HG03457 (cell line): ENCODE results near the gene ABAT.

Source experiments
- ATAC-seq: cut with Tn5 transposase; IDR thresholded peaks from one replicate; pipeline ENCODE4 v1.9.1; 2021; ENCODE audit warnings: moderate number of reproducible peaks; ENCODE audit not compliant: unreplicated experiment

Gene ABAT

GRCh38 chr16:8674413-8675022, at the start of gene ABAT:
TSS of gene ABAT (plus strand) at chr16:8674617. CDS start at chr16:8735740, 61,123 bp downstream.
- peak; percentile 100 for ATAC-seq

- no peak for ATAC-seq
Observed at GRCh38 chr16:8625491-8626087, 48.8 kb upstream of the ABAT start.

DNA sequence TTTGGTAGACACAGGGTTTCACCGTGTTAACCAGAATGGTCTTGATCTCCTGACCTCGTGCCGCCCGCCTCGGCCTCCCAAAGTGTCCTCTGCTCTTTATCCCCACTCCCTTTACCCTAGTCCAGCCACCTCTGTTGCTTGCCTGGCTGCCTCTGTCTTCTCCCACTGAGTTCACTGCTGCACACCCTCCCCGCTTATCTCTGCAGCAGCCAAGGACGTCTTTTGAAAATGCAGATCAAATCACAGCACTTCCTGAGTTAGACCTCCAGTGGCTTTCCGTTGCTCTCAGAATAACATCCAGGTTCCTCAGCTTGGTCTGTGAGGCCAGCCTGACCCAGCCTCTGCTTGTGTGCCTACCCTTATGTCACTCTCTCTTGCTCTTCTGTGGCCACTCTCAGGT, 47.5 kb upstream of the ABAT start:
- ATAC-seq, result no peak

- ATAC-seq, result no peak
Observed at GRCh38 chr16:8627456-8627855, 47.0 kb upstream of the ABAT start.

DNA sequence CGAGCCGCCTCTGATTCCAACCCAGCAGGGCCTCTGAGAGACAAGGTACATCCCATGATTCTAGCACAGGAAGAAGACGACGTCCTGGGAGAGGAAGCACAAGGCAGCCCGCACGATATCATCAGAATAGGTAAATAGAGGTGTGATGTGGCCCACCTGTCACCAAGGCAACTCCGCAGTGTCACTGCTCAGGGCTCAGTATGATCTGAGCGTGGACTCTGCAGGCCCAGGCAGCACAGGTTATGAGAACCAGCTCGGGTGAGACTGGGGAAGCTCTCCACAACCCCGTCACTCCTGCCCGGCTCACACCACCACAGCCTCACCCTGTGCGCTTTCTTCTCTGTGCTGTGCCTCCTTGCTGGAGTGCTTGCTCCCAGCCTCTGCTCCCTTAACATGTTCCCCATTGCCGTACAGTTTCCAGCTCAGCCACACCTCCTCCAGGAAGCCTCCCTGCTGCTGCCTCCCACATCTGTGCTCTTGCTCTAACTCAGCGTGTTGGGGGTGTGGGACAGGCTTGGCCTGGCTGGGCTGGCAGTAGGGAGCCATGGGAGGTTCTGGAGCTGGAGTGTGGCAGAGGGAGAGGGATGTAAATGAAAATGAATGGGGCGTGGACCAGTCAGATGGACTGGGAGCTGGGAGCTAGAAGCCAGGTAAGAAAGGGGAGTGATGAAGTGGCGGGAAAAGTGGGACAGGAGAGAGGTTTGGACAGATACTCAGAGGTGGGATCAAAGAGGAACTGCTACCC, 45.3 kb upstream of the ABAT start:
- no peak for ATAC-seq

DNA sequence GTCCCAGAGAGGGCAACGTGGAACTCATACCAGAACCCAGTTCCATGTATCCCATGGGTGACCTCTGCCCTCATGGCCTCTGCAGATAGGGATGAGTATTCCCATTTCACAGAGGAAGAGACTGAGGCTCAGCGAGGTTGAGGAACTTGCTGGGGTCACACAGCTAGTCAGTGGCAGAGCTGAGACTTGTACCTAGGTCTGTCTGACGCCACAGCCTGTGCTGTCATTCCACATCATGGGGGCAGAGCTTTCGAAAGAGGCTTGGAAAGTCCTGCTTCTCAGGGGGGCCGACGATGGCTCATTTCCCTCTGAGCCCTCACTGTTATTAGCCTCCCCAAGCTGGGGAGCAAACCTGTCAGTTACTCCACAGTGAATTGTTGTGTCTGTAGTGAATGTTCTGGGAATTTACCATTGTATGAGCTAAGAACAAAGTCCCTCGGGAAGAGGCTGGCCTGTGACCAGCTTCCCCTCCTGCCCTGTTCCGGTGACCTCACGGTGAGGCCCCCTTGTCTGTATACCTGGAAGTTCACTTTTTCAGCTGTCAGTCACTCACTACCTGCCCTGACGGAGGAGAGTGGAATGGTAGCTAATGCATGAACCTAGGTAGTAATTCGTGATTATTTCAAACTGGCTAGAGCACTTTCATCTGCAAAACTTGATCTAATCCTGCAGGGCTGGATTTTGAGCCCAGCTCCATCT, 44.0 kb upstream of the ABAT start:
- ATAC-seq, result no peak

- ATAC-seq, result no peak
Observed at GRCh38 chr16:8631373-8631772, 43.0 kb upstream of the ABAT start.

GRCh38 chr16:8631818-8632465, 42.5 kb upstream of the ABAT start:
- ATAC-seq, result no peak

GRCh38 chr16:8632675-8633182, 41.7 kb upstream of the ABAT start:
- no peak for ATAC-seq

GRCh38 chr16:8634991-8635736, 39.3 kb upstream of the ABAT start:
- ATAC-seq, result no peak

DNA sequence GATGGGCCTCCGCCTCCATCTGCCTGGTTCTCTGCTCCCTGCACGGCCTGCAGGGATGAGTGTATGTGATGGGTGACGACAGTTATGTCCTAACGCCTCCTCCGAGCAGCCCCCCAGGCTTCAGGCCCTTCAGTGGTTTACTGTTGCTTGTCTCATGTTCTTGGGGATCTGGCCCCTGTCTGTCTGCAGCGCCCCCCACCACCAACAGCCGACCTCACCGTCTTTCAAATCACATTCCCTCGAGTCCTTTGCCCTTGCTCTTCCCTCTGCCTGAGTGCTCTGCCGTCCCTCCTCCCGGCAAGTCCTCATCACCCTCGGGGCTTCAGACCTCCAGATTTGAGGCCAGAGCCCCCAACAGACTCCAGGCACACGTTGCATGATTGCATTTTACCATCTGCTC, 34.7 kb upstream of the ABAT start:
- no peak for ATAC-seq

- ATAC-seq, result no peak
Observed at GRCh38 chr16:8641671-8642070, 32.7 kb upstream of the ABAT start.

GRCh38 chr16:8642146-8642545, 32.3 kb upstream of the ABAT start:
- no peak for ATAC-seq

DNA sequence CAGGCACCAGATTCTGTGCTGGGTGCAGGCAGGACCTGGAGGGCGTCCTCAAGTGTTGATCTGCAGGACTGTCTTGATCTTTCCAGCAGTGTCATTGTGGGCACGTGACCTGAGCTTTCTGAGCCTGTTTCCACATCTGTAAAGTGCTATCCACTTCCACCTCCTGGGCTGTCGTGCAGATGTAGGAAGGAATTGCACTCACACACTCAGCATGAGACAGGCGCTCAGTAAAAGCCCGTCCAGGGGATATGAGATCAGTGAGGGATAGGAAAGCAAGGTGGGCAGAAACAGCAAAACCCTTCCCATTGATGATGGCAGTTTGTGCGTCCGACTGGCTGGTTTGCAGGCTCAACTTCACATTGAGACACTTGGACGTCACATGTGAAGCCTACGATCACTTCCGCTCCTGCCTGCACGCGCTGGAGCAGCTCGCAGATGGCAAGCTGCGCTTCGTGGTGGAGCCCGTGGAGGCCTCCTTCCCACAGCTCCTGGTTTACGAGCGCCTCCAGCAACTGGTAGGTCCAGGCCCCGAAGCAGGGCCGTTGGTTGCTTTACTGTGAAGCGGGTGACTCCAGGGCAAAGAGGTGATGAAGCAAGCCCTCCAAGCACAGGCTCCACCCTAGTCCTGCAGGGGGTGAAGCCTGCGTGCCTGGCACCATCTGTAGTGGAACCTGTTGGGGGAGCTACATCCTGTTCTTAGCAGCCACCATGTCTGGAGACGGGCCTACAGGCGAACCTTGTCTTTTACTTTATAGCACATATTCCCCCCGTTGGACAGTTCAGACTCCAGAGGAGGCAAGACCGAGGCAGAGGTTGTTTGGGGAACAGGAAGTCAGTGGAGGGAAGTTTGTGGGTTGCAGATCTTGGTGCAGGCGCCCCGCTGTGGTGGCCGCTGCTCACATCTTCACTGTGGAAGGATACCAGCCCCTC, 29.9 kb upstream of the ABAT start:
- no peak for ATAC-seq

GRCh38 chr16:8645141-8645521, 29.3 kb upstream of the ABAT start:
- ATAC-seq, result no peak

DNA sequence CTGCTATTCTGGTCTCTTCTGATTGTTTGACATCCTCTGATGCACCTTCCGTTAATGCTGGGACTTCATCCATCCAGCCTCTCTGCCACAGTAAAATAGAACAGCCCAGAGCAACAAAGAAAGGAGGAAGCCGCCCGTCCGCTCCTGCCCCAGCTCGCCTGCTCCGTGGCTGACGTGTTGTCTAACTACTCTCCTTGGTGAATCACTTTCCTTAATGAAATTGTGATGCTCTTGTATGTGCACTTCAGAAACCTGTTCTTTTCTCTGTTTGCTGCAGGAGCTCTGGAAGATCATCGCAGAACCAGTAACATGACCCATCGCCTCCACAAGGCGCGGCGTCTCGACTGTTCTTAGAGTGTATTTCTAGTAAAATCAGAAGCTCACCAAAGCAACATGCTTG, 28.6 kb upstream of the ABAT start:
- ATAC-seq, result no peak

- ATAC-seq, result no peak
Observed at GRCh38 chr16:8646326-8647053, 27.9 kb upstream of the ABAT start.

DNA sequence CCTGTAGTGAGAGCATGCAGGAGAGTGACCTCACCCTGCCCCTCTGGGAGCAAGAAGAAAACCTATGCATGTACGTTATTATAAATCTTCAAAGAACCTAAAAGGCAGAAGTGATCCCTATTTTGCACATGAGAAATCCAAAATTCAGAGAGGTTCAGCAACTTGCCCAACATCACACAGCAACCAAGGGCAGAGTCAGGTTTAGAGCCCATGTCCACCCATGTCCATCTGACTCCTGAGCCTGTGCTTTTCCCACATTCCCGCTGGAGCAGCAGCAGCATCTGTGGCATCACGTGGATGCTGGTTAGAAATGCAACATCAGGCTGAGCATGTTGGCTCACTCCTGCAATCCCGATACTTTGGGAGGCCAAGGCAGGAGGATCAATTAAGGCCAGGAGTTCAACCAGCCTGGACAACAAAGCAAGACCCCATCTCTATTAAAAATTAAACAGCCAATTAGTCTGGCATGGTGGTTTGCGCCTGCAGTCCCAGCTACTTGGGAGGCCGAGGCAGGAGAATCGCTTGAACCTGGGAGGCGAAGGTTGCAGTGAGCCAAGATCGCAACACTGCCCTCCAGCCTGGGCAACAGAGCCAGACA, 26.6 kb upstream of the ABAT start:
- no peak for ATAC-seq
